GM18870 (cell line): Measurements from ENCODE around the gene BCL11B.

Experiments used
- ATAC-seq: cut with Tn5 transposase; IDR thresholded peaks from one replicate; pipeline ENCODE4 v1.9.1; 2021; ENCODE audit warnings: moderate library complexity; ENCODE audit not compliant: unreplicated experiment

BCL11B gene

DNA sequence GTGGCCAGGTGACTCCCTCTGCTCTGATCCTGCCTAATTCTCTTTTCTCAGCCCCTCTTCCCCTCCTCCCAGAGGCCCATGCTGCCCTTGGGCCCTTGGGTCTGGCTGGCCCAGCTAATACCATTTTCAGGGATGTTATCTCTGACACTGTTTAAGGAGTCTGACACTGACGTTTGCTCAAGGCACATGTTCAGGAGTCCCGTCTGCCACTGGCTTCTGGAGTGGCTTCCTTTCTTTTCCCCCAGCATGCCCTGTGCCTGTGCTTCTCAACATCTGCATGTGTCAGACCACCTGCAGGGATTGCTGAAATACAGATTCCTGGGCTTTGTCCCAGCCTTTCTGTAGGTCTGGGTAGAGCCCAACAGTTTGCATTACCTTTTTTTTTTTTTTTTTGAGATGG is 128.9 kb downstream of the BCL11B start:
- no peak for ATAC-seq

DNA sequence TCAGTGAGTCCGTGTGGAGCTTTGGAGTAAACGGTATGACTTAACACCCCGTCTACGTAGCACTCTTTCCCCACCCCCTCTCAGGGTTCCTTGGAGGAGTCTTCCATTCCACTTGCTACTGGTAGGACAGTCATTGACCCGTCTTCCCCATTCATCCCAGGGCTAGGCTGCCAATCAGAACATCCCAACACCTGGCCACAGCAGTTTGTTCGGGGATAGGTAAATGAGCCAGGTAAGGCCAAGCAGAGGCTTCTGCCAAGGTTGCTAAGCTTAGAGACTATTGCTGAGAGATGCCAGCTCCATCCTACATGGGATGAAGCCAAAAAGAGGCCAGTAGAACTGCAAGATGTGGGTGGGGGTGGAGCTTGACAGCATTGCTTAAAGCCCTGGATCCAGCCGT is 130.8 kb downstream of the BCL11B start:
- no peak for ATAC-seq

DNA sequence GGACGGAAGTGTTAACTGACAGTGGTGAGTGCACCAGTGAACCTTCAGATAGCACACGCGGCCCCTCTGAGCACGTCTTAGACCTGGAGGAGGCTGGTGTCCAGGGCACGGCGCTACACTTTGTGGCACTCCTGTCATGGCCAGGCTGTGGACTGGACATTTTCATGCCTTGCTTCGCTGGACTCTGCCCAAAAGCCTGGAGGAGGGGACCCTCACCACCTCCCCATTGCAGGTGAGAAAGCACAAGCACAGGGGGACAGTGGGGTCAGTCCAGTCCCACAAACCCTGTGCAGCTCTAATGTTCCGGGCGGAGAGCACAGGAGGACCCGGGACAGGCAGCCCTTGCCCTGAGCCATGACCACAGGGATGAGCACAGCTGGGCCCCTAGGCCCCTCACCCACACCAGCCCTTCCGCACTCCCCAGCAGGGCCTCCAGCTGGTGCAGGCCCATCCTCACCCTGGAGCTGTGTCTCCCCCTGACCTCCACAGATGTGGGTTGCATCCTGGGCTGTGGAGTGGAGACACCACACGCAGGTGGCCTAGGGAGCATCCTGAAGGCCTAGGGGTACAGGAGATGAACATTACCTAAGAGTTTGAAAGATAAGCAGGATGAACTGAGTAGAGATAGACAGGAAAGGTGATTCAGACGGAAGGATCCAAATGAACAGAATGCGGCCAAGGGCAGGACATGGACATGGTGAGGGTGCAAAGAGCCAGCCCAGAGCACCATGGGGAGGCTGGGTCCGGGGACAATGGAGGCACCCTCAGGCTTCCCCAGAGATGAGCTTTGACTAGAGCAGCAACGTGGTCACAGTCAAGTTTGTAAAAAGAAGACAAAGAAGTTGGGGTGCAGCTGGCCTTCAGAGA is 132.8 kb downstream of the BCL11B start:
- no peak for ATAC-seq

DNA sequence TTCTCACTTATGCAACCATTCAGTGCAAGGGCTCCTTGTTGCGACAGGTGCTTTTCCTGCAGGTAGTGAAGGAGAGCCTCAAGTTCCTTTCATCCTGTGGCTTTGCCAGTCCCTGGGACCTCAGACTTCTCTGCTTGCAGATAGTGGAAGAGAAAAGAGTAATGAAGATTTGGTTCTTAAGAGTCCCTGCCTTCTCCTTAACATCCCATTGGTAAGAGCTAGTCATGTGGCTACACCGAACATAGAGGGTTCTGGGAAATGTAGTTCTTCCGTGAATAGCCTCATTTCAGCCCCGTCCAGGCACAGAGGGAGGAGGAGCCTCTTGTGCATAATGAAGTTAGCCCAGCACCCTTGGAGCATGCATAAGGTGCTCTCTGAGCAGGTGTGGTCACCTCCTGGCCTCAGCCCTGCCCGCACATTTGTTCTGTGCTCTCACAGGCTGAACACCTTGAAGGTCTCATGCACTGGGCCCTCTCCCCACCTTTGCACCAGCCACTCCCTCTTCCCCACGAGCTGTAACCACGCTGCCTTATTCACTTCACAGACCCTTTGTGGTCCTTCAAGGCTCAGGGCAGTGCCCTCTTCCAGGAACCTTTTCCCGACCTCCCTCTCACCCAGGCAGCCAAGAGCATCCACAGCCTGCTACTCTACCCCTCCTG is 134.0 kb downstream of the BCL11B start:
- no peak for ATAC-seq

DNA sequence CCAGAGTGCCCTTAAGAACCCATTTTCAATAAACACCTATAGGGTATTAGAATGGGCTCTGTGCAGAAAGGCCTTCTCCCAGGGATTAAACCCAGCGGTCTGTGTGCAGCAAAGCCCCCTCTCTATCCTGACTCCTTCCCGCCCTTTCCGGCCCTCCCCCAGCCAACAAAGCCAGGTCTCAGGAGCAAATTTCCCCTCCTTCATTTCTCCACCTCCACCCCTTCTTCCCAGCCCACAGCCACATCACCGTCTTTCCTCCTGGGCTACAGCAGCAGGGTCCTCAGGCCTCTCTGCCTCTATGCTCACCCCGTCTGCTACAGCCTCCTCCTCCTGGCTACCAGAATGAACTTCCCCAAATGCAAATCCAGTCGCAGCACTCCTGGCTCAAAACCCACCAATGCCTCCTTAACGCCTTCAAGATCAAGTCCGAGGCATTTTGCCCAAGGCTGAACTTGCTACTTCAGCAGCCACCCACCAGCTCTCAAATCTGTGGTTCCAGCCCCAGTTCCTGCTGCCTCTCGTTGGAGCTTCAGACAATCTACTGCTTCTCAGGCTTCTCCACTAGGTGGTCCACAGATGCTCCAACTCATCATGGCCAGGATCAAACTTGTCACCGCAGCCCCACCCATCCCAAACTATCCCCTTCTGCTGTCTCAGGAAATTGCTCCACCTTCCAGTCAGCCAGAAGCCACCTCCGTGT is 134.8 kb downstream of the BCL11B start:
- no peak for ATAC-seq

DNA sequence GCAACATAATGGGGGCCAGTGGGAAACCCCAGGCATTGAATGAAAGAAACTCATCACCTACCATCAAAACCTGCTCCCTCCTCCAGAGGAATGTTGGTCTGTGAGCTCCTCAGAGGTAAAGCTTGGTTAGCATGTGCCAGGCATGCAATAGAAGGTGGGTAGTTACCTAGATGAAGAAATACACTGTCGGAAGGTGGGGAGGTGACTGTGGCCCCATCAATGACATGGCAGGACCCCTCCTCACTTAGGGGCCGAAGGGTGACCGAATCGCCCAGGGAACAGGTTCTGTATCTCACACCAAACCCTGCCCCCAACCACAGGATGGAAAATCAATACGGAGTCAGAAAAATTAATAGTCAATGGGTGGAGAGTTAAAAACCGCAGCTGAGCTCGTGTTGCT is 135.6 kb downstream of the BCL11B start:
- ATAC-seq = no peak

DNA sequence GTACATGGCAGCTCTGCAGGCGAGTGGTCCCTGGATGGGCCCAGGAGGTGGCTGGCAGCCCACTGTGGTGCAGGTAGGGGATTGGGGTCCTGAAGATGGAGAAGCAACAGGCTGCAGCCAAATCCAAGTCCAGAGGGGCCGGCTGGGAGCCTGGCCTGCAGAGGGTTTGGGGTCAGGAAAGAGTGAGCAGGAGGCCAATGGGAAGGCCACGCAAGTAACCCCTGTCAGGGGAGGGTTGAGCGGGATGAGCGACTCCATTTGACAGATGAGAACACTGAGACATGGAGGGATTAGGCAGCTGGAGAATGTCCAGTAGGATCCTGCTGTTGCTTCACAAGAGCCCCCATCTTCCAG is 136.0 kb downstream of the BCL11B start:
- ATAC-seq = no peak

DNA sequence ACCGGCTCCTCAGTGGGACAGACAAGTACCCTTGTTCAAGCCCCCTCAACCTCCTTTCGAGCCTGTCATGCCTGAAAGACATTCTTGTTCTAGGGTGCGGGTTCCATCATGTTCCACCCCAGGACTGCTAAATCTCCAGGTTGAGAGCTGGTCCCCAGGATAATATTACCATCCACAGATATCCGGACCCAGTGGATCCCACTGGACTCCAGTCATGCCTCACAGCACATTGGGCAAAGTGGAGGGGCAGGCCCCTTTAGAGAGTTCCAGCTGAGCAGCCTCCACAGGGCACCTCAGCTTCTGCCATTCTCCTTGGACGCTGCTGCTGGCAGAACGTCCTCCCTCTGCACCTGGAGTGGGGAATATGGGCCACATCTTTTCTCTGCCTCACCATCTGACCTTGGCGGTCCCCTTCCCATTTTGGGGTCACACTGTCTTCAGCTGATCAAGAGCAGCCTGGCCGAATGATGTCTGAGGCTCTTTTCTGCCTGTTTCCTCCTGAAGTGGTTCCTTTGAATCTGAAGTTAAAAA is 137.4 kb downstream of the BCL11B start:
- ATAC-seq = no peak

DNA sequence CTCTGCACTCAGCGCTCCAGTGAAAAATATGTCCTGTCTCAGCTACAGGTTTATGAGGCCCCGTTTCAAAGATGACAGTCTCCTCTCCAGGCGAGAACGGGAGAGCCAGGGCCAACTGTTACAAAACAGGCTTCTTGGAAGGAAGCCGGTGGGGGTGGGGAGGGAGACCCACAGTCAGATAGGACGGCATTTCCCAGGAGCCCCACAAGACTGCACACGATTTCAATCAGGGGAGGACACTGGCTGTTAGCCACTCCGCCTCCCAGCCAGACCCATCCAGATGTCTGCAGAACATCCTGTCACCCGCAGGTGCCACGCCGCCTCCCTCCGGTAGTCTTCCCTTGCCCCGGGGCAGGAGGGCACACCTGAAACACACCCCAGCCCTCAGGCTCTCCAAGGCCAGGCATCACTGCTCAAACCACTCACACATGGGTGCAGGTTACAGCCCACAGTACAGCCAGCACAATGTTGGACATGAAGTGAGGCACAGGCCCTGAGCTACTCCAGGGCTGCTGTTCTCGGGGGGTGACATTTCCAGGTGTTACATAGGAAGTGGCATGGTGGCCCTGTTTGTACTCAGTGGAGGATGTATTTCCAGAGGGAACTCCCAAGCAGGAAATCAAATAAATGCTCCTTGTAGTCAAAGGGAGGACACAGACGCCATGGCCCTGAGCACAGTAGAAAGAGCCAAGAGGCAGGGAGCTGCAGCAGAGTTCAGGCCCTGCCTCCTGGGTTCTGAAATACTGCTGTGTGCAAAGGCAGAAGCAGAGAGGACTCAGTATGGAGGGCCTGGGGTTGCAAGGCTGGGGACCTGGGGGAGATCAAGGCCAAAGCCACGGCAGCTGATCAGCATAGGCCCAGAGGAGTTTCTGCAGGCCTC is 138.1 kb downstream of the BCL11B start:
- ATAC-seq = no peak

DNA sequence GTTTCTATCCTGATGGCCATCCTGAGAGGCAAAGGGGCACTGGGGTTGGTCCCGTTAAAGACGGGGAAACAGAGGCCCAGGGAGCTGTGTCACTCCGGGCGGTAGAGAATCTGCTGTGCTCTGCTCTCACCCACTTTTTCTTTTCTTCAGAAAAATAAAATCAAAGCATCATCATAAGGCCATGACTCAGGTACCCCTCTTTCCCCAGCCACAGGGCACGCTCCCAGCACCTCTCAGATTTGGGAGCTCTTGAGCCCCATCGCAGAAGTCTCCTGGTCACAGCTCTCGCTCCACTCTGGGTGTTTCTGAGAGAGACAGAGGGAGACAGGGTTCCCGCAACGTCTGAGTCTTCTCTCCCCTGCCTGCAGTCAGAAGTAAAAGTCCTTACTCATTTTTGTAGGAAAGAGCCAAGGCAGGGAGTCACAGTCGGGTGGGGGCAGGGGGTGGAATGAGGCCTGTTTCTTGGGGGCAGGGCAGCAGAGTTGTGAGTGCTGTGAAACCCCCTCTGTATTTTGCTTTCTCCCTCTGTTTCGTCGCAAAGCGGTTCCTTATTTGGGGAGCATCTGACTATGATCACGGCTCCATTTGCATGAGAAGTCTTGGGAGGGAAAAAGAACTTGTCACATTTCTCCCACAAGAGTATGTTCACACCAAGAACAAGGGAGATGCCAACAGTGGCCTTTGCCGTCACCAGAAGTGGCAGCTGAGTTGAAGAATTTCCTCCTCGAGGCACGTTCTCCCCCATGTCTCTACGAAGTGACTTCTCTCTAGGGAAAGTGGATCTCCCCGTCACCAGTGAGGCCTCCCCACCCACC is 139.0 kb downstream of the BCL11B start:
- no peak for ATAC-seq

DNA sequence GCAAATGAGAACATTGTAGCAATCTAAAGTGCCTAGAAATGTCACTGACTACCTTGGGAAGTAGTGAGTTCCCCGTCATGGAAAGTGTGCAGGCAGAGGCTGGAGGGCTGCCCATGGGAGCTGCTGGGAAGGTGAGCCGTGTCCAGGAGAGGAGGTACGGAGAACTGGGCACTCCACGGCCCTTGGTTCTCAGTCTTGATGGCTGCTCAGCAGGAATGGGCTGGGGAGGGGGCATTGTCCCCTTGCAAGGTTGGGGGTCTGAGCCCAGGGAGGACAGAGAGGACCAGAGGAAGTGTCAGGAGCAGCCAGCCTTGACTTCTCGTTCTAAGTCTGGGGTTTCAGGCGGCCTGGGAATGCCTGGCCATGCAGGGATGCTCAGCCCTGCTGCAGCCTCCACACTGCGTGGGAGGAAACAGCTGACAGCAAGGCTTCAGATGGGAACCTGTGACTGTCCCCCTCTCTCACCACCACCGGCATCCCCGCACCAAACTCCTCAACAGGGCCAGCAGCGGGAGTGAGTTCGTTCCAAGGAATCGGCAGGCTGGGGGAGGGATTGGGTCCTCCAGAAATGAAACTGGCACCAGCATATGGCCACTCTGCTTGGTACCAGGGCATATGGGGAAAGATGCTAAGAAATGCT is 140.2 kb downstream of the BCL11B start:
- no peak for ATAC-seq

DNA sequence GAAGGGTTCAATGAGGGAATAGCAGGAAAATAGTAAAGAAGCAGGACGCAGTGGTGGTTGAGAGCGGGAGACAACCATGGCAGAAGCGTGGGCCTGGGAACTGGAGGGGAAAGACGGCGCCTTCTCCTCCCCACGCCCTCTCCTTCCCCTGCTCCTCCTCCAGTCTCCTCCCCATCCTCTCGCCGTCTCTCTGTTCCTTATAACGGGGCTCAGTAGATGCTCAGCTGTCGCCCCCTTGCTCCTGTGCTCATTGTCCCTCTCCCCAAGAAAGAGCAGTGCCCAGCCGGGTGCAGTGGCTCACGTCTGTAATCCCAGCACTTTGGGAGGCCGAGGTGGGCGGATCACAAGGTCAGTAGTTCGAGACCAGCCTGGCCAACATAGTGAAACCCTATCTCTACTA is 142.0 kb downstream of the BCL11B start:
- ATAC-seq = no peak

DNA sequence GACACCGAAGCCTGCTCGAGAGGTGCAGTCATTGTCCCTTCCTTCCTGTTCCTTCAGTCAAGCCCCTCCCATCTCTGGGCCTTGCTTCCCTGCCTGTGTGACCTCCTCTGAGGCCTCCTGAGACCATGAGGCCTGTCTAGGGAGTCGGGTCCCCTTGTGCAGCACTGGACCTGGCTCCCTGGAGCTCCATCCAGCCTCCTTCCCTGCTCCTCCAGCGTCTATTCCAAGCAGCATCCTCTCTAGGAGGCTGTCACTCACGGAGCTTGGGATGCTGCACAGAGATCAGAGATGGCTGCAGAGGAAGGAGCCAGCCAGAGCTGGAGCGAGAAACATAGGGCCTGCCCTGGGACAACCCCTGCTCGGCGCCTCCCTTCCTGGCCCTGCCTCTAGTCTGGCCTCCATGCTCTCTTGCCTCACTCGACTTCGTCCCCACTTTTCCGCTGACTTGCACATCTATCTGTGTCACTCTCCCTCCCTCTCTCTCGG is 142.7 kb downstream of the BCL11B start:
- ATAC-seq = no peak

DNA sequence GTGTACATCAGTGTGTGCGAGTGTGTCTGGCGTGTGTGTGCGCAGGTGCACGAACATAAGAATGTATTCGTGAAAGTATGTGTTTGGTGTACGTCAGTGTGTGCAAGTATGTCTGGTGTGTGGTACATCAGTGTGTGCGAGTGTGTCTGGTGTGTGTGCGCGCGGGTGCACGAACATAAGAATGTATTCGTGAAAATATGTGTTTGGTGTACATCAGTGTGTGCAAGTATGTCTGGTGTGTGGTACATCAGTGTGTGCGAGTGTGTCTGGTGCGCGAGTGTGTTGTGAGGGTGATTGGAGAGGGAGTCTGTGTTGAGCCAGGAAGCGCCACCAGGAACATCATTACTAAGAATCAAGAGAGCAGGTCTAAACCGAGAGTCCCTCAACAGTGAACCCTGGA is 143.8 kb downstream of the BCL11B start:
- no peak for ATAC-seq

DNA sequence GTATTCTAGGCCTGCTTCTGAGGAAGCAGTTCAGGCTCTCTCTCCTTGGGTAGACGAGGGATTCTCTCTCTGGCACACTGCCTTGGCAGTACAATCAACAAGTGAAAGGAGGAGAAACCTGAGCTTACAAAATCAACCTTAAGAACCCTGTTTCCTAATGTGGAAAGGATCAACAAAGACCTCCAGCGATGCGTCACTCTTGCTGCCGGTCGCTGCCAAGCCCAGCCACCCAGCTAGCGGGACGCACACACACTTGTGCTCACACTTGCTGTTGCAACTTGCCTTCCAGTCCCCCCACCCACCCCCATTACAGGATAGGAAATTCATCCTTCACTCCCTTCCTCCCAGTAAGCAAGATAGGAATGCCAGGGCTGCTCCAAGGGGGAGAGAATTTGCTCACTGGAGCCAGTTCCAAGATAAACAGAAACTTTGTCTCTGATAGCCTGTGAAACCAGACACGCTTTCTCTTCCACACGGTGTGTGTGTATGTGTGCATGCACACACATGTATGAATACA is 144.3 kb downstream of the BCL11B start:
- ATAC-seq = no peak

DNA sequence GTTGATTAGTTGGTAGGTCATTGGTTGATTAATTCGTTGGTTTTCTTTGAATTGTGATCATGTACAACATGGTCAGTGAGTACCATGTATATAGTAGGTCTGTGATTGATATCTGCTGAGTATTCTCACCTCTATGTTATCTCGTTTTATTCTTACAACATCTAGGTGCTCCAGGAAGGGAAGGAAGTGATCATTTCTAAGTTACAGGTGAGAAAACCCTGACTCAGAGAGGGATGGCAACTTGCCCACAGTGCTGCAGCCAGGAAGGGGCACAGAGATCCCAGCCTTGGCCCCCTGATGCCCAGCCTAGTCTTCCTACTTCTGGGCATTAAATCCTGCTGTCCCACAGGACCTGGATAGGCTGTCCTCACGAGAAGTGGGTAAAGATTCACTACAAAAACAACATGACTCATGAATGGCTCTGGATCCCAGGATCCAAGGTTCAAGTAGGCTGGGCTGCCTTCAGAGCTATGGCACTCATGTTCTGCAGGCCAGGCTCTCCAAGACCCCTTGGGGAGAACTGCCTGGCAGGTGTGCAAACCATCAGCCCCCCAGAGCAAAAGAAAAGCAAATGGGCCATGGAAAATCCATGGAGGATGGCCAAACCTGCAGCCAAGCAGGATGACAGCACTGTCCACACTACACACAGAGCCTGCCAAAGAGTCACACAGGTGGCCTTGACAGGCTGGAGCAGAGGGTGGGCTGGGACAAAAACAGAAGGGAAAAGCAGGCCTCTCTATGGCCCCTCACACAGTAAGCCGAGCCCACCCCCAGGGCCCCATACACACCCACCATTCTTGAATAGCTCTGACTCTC is 146.2 kb downstream of the BCL11B start:
- no peak for ATAC-seq

DNA sequence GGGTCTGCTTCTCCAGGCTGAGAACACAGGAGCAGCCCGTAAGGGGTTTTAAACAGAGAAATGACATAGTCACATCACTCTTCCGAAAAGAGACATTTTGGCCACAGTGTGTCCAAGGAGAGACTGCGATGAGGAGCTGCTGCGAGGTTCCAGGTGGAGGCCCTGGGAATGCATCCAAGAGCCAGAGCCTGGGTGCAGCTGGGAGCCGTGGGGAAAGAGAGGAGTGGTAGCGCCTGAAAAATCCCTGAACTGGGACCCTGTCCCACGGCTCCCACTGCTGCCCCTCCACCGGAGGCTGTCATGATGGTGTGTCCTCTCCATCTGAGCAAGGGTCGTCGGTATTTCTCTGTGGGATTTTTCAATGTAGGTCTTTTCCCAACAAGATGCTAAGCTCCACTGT is 146.9 kb downstream of the BCL11B start:
- no peak for ATAC-seq

DNA sequence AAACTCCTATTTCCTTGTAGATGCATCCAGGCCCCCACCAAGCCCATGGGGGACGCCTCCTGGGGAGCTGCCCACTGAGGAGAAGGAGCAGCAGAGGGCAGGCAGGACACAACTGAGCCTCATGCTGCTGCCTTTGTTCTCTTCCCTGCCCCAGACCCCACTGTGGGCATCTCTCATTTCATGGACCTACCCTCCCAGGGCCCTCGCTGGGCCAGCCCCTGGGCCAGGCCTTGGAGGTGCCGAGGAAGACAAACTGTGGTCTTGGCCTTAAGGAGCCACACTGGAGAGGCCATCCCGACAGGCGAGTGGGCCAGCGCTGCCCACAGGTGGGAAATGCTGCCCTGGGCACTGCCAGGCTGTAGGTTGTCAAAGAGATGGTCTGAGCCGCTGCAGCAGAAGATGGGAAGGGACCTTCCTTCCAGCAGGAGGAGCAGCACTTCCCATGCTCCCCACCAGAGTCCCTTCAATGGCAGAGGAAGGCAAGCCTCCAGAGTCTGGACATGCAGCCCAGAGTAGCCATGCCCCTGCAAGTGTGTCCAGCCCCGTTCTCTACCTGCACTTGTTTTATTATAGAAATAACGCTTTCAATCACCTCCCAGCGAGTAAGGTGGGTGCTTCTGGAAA is 147.4 kb downstream of the BCL11B start:
- ATAC-seq = no peak
